Nephron (organoid): ENCODE data around the gene SUGT1.

Experiments
- H3K27ac Mint-ChIP-seq, 3 experiments: 2 replicates each; pipeline ENCODE4 v1.8.0; 2020; ENCODE audit warnings: mixed read lengths in 3 of 3, mild to moderate bottlenecking in 2 of 3, moderate library complexity in 1 of 3
- H3K27me3 Mint-ChIP-seq: 2 replicates; pipeline ENCODE4 v1.8.0; 2021; ENCODE audit warnings: low read depth, mild to moderate bottlenecking, moderate library complexity, mixed read lengths
- H3K36me3 Mint-ChIP-seq: 2 replicates; pipeline ENCODE4 v1.8.0; 2020; ENCODE audit warnings: low read depth, mixed read lengths
- H3K4me1 Mint-ChIP-seq: 2 replicates; pipeline ENCODE4 v1.8.0; 2020; ENCODE audit warnings: mixed read lengths
- H3K4me3 Mint-ChIP-seq, 3 experiments: 2 replicates each; pipeline ENCODE4 v1.8.0; 2020; ENCODE audit warnings: mild to moderate bottlenecking in 3 of 3, mixed read lengths in 3 of 3, moderate library complexity in 2 of 3
- H3K9me3 Mint-ChIP-seq: 2 replicates; pipeline ENCODE4 v1.8.0; 2020; ENCODE audit warnings: mixed read lengths
- TF ChIP-seq, protein P1 (sequence below), 3 experiments: fragments of 200-600 bp; sonication (generic); IDR thresholded peaks; one replicate each; pipeline ENCODE4 v1.5.0; 2021; ENCODE audit warnings: antibody characterized with exemption in 3 of 3; ENCODE audit not compliant: unreplicated experiment in 3 of 3

SUGT1 gene

DNA sequence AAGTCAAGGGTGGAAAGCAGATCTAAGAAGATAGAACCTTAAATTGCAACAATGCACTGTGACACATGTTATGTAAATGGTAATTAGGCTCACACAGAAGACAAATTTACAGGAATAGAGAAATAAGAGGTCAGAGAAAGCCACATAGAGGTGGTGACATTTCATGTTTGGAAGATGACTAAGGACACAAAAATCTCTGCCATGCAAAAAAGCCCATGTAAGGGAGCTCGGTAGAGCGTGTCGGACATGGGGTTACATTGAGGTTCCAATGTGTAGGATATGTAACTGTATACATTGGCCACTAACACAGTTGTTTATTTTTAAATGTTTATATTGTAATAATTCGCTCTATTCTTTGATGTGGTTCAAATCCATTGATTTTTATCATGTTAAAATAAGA, 33.7 kb downstream of the SUGT1 start:
- Mint-ChIP-seq H3K27me3 (no peaks in the 10 kb centered on the region), H3K27ac (no peak overlapping the region), H3K9me3 (no peaks in the 10 kb centered on the region), H3K4me3 (no peak overlapping the region), H3K4me1 (no peaks in the 10 kb centered on the region), H3K36me3 (peaks cover 75% of the 10 kb centered on the region)
- TF ChIP-seq, protein P1, sequence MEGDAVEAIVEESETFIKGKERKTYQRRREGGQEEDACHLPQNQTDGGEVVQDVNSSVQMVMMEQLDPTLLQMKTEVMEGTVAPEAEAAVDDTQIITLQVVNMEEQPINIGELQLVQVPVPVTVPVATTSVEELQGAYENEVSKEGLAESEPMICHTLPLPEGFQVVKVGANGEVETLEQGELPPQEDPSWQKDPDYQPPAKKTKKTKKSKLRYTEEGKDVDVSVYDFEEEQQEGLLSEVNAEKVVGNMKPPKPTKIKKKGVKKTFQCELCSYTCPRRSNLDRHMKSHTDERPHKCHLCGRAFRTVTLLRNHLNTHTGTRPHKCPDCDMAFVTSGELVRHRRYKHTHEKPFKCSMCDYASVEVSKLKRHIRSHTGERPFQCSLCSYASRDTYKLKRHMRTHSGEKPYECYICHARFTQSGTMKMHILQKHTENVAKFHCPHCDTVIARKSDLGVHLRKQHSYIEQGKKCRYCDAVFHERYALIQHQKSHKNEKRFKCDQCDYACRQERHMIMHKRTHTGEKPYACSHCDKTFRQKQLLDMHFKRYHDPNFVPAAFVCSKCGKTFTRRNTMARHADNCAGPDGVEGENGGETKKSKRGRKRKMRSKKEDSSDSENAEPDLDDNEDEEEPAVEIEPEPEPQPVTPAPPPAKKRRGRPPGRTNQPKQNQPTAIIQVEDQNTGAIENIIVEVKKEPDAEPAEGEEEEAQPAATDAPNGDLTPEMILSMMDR (IDR thresholded peaks at IDR 0.05; ENCODE audit: unreplicated experiment in 3 of 3): no peak

DNA sequence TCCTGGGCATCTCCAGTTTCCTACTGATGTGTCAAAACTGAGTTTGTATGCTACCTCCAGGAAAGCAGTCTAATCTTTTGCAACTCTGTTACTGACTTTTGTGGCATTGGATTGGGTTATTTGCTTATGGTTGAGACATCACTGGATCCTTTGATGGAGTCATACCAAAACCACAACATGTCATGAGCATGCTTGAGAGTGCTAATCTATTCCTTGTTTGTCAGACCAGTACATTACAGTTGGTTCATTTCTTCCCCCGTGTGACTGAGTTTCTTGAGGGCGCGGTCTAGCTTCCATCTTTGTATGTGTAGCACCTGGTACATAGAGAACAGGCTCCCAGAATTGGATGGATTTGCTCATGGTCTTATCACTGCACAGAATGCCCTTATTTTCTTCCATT, 43.2 kb downstream of the SUGT1 start:
- H3K27me3 Mint-ChIP-seq: no peaks in the 10 kb centered on the region

DNA sequence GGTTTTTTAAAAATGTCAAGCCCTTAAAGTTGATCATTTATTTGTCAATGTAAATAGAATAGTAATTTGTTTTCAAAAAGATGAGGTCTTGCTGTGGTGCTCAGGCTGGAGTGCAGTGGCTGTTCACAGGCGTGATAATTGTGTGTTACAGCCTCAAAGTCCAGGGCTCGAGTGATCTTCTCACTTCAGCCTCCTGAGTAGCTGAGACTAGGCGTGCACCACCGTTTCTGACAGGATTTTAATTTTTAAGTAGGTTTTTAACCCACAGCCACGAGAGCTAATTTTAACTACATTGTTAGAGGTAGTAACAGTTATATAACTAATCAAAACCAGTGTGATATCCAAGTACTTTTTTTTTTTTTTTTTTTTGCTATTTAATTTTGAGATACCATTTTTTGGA, 43.9 kb downstream of the SUGT1 start:
- Mint-ChIP-seq H3K4me1 (no peaks in the 10 kb centered on the region), H3K9me3 (no peaks in the 10 kb centered on the region), H3K27ac (no peak overlapping the region), H3K36me3 (peaks cover 11% of the 10 kb centered on the region), H3K27me3 (no peaks in the 10 kb centered on the region), H3K4me3 (no peak overlapping the region)
- TF ChIP-seq, protein P1 (IDR thresholded peaks at IDR 0.05; ENCODE audit: unreplicated experiment in 3 of 3): no peak

More for the DNA sequence above, 43.2 kb downstream of the SUGT1 start:
- peaks cover 15% of the 10 kb centered on the region for H3K36me3 Mint-ChIP-seq
- H3K4me1 Mint-ChIP-seq: no peaks in the 10 kb centered on the region
- TF ChIP-seq, protein P1 (IDR thresholded peaks at IDR 0.05; ENCODE audit: unreplicated experiment in 3 of 3): no peak
- no peak overlapping the region for H3K27ac Mint-ChIP-seq
- H3K4me3 Mint-ChIP-seq: no peak overlapping the region
- no peaks in the 10 kb centered on the region for H3K9me3 Mint-ChIP-seq

DNA sequence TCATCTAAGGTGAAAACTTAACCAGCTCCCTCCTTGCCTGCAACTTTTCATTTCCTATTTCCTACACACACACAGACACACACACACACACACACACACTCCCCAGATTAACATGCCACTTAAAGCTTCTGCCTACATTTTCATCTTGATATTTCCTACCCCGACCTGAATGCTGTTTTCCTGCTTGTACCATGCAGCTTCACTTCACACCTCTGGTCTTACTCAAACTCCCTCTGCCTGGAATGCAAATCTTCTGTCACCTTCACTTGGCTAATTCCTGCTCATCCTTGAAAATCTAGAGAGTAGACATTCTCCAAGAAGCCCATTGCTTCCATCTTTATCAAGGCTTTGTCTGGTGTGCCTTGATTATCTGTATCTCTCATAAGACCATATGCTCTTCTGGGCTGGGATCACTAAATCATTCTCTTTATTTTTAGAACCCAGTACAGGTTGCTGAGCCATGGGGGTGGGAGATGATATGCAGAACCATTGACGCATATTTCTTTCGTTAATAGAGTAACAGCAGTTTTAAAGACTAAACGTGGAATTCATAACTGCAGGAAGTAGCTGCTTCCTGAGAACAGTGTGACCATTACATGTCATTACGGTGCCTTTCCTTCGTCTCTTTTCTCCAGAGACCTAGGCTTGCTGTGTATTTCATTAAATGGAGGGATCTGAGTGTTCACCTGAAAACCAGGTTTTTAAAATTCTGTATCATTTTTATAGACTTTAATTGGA, 49.3 kb downstream of the SUGT1 start:
- Mint-ChIP-seq H3K27ac (no peak overlapping the region), H3K36me3 (no peaks in the 10 kb centered on the region), H3K27me3 (no peaks in the 10 kb centered on the region), H3K4me3 (no peak overlapping the region), H3K4me1 (no peaks in the 10 kb centered on the region), H3K9me3 (no peaks in the 10 kb centered on the region)
- TF ChIP-seq, protein P1 (IDR thresholded peaks at IDR 0.05; ENCODE audit: unreplicated experiment in 3 of 3): no peak

DNA sequence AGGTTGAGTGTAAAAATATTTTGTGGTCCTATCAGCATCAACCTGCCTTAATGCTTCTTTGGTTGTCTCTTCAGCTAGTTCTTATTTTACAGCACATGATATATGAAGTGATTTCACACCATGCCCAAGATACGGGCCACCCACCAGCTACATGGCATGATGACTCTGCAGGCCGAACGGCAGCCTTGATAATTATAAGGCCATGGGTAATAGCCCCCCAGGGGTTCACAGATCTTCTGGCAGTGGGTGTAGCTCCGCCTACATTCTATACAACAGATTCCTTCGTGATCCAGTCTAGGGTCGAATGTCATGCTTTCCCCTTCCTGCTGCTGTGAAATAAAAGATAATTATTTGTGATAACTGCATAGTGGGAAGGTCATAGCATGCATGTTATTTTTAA, 50.8 kb downstream of the SUGT1 start:
- Mint-ChIP-seq H3K4me3 (no peak overlapping the region), H3K27me3 (no peaks in the 10 kb centered on the region), H3K9me3 (no peaks in the 10 kb centered on the region)

More for the DNA sequence above, 50.8 kb downstream of the SUGT1 start:
- no peaks in the 10 kb centered on the region for H3K4me1 Mint-ChIP-seq
- H3K36me3 Mint-ChIP-seq: no peaks in the 10 kb centered on the region
- no peak overlapping the region for H3K27ac Mint-ChIP-seq
- TF ChIP-seq, protein P1 (IDR thresholded peaks at IDR 0.05; ENCODE audit: unreplicated experiment in 3 of 3): no peak
